HuH-7.5 (cell line): ENCODE data around the gene HDGFL3.
"Not testable (repeated sequence)": the region's sequence is repeated elsewhere in the genome, so short reads cannot be mapped to it uniquely, and the experiment has no call there.

Experiments used
- DNase-seq: peaks from one replicate; pipeline ENCODE4 v3.0.0; 2011; ENCODE audit warnings: low spot score

The HDGFL3 gene

DNA sequence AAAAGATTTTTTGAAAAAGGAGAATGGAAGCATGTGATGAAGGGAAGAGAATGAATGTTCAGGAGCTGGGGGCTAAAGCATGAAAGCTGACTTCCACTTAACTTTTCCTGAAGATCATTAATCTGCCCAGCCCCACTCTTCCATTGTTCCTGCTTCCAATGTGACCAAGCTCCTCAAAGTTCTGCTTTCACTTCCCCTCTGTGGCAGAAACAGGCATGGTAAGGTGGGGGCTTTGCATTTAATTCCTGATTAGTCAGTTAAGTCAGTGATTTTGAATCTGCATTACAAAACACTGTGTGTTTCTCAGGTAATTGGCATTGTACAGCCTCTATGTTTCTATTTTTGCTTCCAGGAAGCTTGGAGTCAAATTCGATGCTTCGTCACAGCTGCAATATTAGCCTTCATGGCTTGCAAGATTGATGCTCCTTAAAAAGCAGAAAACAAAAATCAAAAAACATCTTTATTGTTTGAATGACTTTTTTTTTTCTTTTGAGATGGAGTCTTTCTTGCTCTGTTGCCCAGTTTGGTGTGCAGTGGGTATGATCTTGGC lies 107.5 kb downstream of the HDGFL3 start:
- DNase-seq: no peak

DNA sequence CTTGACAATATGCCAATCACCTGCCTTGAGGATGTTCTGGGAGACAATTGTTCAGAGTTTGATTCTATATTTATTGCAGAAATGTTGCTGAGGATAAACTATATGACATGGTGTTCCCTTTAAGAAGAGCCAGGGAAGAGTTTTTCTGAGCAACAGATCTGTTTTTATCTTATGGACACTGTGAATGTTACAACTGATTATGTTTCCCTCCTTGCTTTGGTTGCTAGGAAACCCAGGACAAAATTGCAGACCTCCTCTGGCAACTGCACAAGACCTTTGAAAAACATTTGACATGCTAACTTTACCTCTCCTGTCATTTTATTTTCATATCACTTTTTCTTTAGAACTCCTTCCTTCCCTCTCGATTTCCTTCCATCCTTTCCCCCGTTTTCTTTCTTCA lies 108.3 kb downstream of the HDGFL3 start:
- no peak for DNase-seq

DNA sequence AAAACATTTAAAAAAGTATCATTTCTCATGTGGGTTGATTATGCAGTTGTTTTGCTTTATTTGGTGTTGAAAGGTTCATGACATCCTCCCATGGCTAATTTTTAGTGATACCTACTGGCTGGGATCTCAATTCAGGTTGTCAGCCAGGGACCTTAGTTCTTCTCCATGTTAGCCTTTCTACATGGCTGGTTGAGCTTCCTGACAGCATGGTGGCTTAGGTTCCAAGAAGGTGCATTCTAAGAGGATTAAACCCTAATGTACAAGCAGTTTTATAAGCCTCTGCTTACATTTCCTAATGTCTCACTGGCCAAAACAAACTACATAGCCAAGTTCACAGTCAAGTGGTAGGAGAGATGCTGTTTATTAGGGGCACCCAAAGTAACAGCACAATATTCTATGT lies 109.5 kb downstream of the HDGFL3 start:
- no peak for DNase-seq

DNA sequence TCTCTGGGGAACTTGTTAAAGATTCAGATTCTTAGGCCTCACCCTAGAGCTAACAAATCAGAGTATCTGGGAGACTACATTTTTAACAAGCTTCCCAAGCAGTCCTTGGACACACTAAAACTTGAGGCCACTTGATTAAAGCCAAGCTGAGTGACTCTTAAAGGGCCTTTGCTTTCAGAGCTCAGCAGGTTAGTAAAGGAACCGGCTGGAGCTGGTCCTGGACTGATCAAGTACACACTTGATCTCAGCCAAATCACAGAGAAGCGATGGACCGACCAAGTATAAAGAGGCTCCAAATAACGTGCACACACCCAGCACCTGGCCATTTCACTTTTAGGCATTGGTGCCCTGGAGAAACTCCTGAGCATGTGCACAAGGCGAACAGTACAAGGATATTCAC lies 113.0 kb downstream of the HDGFL3 start:
- no peak for DNase-seq

DNA sequence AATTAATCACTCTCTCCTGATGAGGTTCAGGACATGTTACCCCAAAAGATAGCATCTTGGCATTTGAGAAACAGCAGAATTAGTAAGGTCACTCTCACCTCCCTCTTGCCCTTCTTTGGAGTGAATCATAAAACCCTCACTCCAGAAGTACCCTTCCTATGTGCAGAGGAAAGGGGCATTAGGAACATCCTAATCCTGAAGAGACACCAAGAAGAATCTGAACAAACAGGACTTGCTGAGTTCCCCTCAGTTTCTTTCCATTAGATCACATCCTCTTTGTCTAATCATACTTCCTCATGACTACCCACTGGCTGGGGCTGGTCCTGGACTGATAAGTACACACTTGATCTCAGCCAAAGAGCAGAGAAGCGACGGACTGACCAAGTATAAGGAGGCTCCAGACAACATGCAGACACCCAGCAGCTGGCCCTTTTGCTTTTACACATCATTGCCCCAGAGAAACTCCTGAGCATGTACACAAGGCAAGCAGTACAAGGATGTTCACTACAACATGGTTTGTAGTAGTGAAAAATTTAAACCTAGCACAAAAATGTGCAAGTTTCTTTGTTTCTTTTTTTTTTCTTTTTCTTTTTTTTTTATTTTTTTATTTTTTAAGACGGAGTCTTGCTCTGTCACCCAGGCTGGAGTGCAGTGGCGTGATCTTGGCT lies 115.2 kb downstream of the HDGFL3 start:
- no peak for DNase-seq

DNA sequence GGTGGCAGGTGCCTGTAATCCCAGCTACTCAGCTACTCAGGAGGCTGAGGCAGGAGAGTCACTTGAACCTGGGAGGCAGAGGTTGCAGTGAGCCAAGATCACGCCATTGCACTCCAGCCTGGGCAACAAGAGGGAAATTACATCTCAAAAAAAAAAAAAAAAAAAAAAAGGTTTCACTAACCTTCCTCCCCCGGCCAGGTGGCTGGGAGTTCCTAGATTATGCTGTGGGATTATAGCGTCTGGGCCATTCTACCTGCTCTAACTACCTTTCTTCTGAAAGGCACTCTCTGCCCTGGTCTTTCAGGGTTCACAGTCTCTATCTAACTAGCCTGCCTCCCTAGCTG lies 115.7 kb downstream of the HDGFL3 start:
- not testable (repeated sequence) for DNase-seq

DNA sequence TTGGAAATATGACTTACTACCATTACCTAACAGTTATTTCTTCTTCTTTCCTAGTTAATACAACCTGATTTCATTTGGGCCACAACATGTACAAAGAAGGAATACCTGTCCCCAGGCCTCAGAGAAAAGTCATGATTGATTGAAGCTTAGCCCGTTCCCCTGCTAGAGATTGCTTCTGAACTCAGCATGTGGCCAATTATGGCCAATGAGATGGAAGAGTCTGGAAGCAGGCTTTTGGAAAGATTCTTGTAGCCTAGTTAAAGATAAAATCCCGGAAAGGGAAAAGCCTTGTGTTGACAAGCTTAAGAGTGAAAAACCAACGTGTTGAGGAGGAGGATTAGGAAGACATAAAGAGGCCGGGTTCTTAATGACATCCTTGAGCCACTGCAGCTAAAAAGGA lies 117.2 kb downstream of the HDGFL3 start:
- DNase-seq: no peak

DNA sequence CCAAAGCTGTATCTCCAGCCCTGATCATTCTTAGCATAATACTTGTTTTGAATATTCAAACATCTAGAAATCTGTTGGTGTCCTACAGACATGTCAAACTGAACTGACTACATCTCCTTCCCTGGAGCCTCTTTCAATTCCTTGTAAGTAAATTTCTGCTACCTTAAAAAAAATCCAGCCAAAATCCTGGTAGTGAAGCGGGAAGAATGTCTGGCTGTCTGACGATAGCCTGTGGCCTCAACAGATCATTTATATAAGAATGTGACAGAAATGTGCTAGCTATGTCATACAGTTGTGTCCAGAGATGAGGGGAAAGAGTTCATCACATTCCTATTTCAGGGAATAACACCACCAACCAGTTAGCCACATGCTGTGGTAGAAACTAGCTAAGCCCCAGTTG lies 118.7 kb downstream of the HDGFL3 start:
- no peak for DNase-seq

DNA sequence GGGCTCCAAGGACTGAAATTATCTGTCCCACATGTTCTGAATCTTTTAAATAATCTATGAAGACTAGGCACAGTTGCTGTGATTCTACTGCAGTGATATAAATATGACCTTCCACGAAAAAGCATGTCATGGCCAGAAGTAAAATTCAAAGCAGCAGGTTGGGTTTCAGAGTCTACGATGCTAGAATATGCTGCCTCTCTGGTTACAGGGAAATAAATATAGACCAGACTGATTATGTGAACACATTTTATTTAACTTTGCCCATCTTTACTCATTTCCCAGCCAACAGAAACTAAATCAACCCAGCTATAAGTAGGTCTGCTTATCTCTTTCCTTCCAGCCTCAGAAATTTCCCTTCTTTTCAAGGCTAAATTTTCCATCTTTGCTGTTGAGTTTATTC lies 120.0 kb downstream of the HDGFL3 start:
- no peak for DNase-seq

DNA sequence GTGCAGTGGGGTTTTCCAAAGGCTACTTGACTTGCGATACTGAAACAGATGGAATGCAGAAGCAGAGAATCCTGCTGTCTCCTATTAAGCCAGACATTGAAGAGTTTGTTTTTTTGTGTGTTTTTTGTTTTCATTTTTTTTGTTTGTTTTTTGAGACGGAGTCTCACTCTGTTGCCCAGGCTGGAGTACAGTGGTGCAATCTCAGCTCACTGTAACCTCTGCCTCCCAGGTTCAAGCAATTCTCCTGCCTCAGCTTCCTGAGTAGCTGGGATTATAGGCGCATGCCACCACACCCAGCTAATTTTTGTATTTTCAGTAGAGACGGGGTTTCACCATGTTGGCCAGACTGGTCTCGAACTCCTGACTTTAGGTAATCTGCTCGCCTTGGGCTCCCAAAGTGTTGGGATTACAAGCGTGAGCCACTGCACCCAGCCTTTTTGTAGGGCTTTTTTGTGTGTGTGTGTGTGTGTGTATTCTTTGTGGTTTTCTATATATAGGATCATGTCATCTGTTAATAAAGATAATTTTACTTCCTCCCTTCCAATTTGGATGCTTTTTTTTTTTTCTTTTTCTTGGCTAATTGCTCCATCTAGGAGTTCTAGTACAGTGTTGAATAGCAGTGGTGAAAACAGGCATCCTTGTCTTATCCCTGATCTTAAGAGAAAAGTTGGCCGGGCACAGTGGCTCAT lies 121.6 kb downstream of the HDGFL3 start:
- not testable (repeated sequence) for DNase-seq

DNA sequence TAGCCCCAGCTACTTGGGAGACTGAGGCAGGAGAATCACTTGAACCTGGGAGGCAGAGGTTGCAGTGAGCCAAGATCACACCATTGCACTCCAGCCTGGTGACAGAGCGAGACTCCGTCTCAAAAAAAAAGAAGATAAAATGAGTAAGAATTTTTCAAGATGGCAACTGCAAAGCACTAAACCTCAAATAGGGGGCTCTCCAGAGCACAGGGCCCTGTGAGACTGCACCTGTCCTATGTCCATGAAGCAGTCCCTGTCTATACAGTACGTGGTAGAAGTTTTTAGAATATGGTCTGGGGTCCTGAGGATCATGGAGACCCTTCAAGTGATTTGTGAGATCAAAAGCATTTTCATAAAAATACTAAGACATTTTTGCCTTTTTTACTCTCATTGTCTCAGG lies 122.2 kb downstream of the HDGFL3 start:
- not testable (repeated sequence) for DNase-seq

DNA sequence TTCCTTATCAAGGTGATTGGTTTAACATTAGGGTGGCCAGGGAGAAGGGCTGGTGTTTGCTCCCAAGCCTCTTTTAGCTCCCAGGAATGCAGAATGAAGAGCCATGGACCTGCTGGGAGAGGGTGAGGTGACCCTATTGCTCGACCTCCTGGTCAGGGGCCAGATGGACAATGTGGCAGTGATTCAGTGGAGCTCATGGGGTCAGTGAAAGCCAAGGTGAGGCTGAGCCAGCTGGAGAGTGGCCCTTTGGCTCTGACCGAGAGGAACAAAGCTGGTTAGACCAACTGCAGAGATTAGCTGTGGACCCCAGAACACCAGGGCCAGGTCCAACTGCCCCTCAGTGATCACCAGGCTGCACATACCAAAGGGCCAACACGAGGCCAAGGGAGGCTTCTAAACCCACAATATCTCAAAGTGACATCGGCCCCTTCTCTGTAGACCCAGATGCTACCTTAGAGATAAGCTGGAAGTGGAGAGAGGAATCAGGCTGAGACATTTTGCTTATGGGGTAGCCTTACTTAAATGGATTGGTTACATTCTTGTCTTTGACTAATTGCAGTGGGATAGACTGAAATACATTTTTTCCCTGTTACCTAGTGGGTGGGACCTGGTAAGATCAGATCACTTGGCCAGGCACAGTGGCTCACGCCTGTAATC lies 124.8 kb downstream of the HDGFL3 start:
- no peak for DNase-seq

DNA sequence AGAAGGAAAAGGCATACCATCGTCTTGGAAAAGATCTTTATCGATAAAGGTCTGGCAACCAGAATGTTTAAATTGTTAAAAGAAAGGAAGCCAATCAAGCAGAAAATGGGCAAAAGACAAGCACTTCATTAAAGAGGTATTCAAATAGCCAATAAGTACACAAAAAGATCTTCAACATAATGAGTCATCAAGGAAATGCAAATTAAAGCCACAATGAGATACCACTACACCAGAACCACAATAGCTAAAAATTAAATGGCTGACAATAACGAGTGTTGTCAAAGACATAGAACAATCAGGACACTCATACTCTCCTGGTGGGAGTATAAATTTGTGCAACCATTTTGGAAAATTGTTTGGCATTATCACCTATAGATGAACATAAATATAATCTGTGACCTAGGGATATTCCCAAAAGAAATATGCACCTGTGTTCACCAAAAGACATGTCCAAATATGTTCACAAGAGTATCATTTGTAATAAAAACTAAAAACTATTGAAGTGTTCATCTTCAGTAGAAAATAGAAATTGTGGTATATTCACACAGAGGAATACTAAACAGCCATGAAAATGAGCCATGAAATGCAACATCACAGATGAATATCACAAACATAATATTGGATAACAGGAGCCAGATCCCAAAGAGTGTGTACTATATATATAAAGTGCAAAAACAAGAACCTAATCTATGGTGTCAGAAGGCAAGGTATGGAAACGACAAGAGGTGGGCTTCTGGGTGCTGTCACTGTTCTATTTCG lies 126.2 kb downstream of the HDGFL3 start:
- DNase-seq: no peak

DNA sequence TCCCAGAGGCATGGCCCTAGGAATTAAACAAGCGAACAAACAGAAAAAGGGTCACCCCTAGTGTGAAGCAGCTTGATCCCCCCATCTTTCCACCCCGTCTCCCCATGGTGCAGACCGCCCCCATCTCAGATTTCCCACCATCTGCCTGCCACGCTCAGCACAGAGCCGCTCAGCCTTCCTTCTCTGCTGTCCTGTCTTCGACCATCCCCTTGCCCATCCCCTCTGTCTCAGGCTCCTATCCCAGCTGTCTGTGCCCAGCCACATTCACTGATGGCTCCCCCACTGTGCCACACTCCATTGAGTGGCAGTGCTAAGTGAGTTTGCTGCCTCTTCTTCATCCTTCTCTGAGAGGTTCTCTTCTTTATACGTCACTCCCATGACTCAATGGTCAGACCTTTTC lies 128.9 kb downstream of the HDGFL3 start:
- no peak for DNase-seq
